H1 (cell line): ENCODE measurements around the gene PLCB1.

ENCODE experiments used
- CEBPB ChIP-seq: IDR thresholded peaks from 2 replicates; pipeline ENCODE4 v1.6.1; 2012; ENCODE audit warnings: low read depth, low read length
- CTCF ChIP-seq, 3 experiments: IDR thresholded peaks; 1 replicate in 2 of 3; 2 replicates in 1 of 3; pipeline versions ENCODE4 v1.5.1 to v1.6.1; 2011; ENCODE audit warnings: low read length in 3 of 3, mild to moderate bottlenecking in 3 of 3, inconsistent platforms in 2 of 3, low read depth in 1 of 3, moderate library complexity in 1 of 3; ENCODE audit not compliant: insufficient read depth in 1 of 3; ENCODE audit errors: control extremely low read depth in 1 of 3
- EGR1 ChIP-seq: IDR thresholded peaks from 2 replicates; pipeline ENCODE4 v1.6.1; 2011; ENCODE audit warnings: low read depth, low read length, borderline replicate concordance
- EZH2 ChIP-seq: fragments of 200-600 bp; sonication (generic); IDR thresholded peaks from 2 replicates; pipeline ENCODE4 v1.7.1; 2012; ENCODE audit warnings: low read depth, mild to moderate bottlenecking, moderate library complexity, low read length, inconsistent platforms; ENCODE audit not compliant: severe bottlenecking
- JUND ChIP-seq: IDR thresholded peaks from 2 replicates; pipeline ENCODE4 v1.6.1; 2011; ENCODE audit warnings: mild to moderate bottlenecking, improper control_type of control experiment, low read length
- POLR2A ChIP-seq, 2 experiments: IDR thresholded peaks; 1 replicate in 1 of 2; 2 replicates in 1 of 2; pipeline ENCODE4 v1.6.1; 2011; ENCODE audit warnings: low read depth in 2 of 2, low read length in 2 of 2, mild to moderate bottlenecking in 2 of 2; ENCODE audit errors: control extremely low read depth in 1 of 2
- SUZ12 ChIP-seq: fragments of 200-600 bp; sonication (generic); IDR thresholded peaks from 2 replicates; pipeline ENCODE4 v1.6.1; 2012; ENCODE audit warnings: mild to moderate bottlenecking, inconsistent platforms, low read length, moderate library complexity, mixed read lengths

DNA sequence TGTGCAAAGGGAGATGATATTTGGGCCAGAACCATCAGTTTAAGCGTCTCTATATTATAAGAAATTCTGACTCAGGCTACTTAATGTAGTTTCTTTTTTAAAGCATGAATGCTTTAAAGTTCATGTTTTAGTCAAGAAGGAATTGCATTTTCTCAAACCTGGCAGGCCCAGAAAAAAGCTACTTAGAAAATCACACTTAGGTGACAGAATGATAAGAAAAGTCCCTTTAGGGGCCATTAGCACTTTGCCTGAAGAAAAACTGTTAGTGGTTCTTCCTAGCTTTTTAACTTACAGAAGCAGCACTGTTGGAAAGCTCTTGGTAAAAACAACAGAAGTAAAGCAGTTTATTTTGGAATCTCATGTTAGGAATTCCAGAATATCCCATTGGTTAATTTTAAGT lies 387.8 kb downstream of the PLCB1 start:
- no peak for TF ChIP-seq CTCF (IDR thresholded peaks at IDR 0.05; ENCODE audit: control extremely low read depth in 1 of 3, insufficient read depth in 1 of 3, low read depth in 1 of 3, low read length in 3 of 3)
- TF ChIP-seq JUND = no peak
- no peak for TF ChIP-seq CEBPB
- no peak for TF ChIP-seq POLR2A (IDR thresholded peaks at IDR 0.05; ENCODE audit: control extremely low read depth in 1 of 2, low read depth in 2 of 2, low read length in 2 of 2)
- TF ChIP-seq EZH2 = no peak
- no peak for TF ChIP-seq SUZ12
- TF ChIP-seq EGR1 = no peak
